ENCODE measurements around the gene TTBK2.

The TTBK2 gene

GRCh38 chr15:42849836-42850235 is 70.7 kb downstream of the TTBK2 start:
- TF ChIP-seq USF1 (IDR thresholded peaks at IDR 0.05) (no peak), EGR1 (IDR thresholded peaks at IDR 0.05) (no peak), EP300 (IDR thresholded peaks at IDR 0.05; ENCODE audit: borderline replicate concordance) (no peak), REST (IDR thresholded peaks at IDR 0.05; ENCODE audit: low read depth) (no peak), RAD21 (IDR thresholded peaks at IDR 0.05; ENCODE audit: low read depth) (no peak), ZBTB7A (IDR thresholded peaks at IDR 0.05; ENCODE audit: low read depth) (no peak), TCF12 (IDR thresholded peaks at IDR 0.05; ENCODE audit: low read depth) (no peak)
- TF ChIP-seq, protein P1, sequence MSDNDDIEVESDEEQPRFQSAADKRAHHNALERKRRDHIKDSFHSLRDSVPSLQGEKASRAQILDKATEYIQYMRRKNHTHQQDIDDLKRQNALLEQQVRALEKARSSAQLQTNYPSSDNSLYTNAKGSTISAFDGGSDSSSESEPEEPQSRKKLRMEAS (IDR thresholded peaks at IDR 0.05) = no peak

DNA sequence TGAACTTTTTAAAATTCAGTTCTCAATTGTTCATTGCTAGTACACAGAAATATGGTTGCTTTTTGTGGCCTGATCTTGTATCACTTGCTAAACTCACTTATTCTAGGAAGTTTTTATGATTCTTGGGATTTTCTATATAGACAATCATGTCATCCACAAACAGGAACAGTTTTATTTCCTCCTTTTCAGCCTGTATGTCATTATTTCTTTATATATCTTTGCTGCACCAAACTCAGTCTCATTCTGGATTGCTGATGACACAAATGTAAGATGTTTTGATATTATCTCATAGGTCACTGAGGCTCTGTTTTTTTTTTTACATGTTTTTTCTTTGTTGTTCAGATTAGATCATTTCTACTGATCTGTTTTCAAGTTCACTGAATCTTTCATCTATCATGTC is 71.7 kb downstream of the TTBK2 start:
- TF ChIP-seq RAD21 (IDR thresholded peaks at IDR 0.05; ENCODE audit: low read depth) (no peak), TEAD4 (IDR thresholded peaks at IDR 0.05) (no peak), TCF12 (IDR thresholded peaks at IDR 0.05; ENCODE audit: low read depth) (no peak), TAF1 (IDR thresholded peaks at IDR 0.05; ENCODE audit: low read depth) (no peak)
- TF ChIP-seq, protein P1 (IDR thresholded peaks at IDR 0.05) = no peak

DNA sequence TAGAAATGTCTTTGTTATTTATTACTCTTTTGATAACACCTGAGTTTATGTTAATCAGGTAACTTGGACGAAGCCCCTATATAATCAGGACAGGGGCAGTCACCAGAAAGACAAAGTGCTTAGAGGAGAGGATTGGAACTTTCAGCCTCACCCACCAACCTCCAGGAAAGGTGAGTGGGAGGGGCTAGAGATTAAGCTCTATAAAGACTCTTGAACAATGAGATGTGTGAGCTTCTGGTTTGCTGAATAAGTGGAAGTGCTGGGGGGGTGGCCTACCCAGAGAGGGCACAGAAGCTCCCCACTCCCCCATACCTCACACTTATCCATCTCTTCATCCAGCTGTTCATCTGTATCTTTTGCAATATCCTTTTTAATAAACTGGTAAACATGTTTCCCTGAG is 73.9 kb downstream of the TTBK2 start:
- no peak for TF ChIP-seq EGR1 (IDR thresholded peaks at IDR 0.05)
- TF ChIP-seq YY1 (IDR thresholded peaks at IDR 0.05; ENCODE audit: low read depth) = no peak
- TF ChIP-seq USF1 (IDR thresholded peaks at IDR 0.05) = no peak
- TF ChIP-seq TCF12 (IDR thresholded peaks at IDR 0.05; ENCODE audit: low read depth) = no peak
- no peak for TF ChIP-seq NFIC (IDR thresholded peaks at IDR 0.05)
- TF ChIP-seq TAF1 (IDR thresholded peaks at IDR 0.05; ENCODE audit: low read depth) = no peak
- TF ChIP-seq ZBTB7A (IDR thresholded peaks at IDR 0.05; ENCODE audit: low read depth) = no peak
- no peak for TF ChIP-seq REST (IDR thresholded peaks at IDR 0.05; ENCODE audit: low read depth)
- TF ChIP-seq EP300 (IDR thresholded peaks at IDR 0.05; ENCODE audit: borderline replicate concordance) = no peak
- no peak for TF ChIP-seq RAD21 (IDR thresholded peaks at IDR 0.05; ENCODE audit: low read depth)
- no peak for TF ChIP-seq CREB1 (IDR thresholded peaks at IDR 0.05; ENCODE audit: low read depth)
- TF ChIP-seq FOXM1 (IDR thresholded peaks at IDR 0.05; ENCODE audit: borderline replicate concordance, low read depth) = no peak
- TF ChIP-seq CEBPB (IDR thresholded peaks at IDR 0.05) = no peak
- TF ChIP-seq TEAD4 (IDR thresholded peaks at IDR 0.05) = no peak
- TF ChIP-seq, protein P1 (IDR thresholded peaks at IDR 0.05) = no peak

GRCh38 chr15:42845581-42845980 is 75.0 kb downstream of the TTBK2 start:
- TF ChIP-seq REST (IDR thresholded peaks at IDR 0.05; ENCODE audit: low read depth) (no peak), EP300 (IDR thresholded peaks at IDR 0.05; ENCODE audit: borderline replicate concordance) (no peak)

DNA sequence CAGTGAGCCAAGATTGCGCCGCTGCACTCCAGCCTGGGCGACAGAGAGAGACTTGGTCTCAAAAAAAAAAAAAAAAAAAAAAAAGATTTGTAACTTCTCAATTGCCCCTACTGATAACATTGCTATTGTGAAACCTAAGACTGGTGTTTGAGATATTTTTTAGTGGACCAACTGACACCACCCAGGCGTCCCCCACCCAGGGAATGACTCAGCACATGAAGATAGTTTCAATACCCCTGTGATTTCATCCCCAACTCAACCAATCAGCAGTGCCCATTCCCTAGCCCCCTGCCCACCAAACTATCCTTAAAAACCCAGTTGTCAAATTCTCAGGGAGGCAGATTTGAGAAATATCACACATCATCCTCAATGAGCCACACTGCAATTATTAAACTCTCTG is 76.9 kb downstream of the TTBK2 start:
- no peak for TF ChIP-seq YY1 (IDR thresholded peaks at IDR 0.05; ENCODE audit: low read depth)
- TF ChIP-seq EGR1 (IDR thresholded peaks at IDR 0.05) = no peak
- TF ChIP-seq REST (IDR thresholded peaks at IDR 0.05; ENCODE audit: low read depth) = no peak
- no peak for TF ChIP-seq NFIC (IDR thresholded peaks at IDR 0.05)
- TF ChIP-seq CEBPB (IDR thresholded peaks at IDR 0.05) = no peak
- no peak for TF ChIP-seq TAF1 (IDR thresholded peaks at IDR 0.05; ENCODE audit: low read depth)
- TF ChIP-seq ZBTB7A (IDR thresholded peaks at IDR 0.05; ENCODE audit: low read depth) = no peak
- no peak for TF ChIP-seq RAD21 (IDR thresholded peaks at IDR 0.05; ENCODE audit: low read depth)
- TF ChIP-seq TCF12 (IDR thresholded peaks at IDR 0.05; ENCODE audit: low read depth) = no peak
- no peak for TF ChIP-seq USF1 (IDR thresholded peaks at IDR 0.05)
- no peak for TF ChIP-seq CREB1 (IDR thresholded peaks at IDR 0.05; ENCODE audit: low read depth)
- TF ChIP-seq TEAD4 (IDR thresholded peaks at IDR 0.05) = no peak
- TF ChIP-seq FOXM1 (IDR thresholded peaks at IDR 0.05; ENCODE audit: borderline replicate concordance, low read depth) = no peak
- TF ChIP-seq EP300 (IDR thresholded peaks at IDR 0.05; ENCODE audit: borderline replicate concordance) = no peak
- TF ChIP-seq, protein P1 (IDR thresholded peaks at IDR 0.05) = no peak

All from Ishikawa (cell line).